Activated gamma-delta T cell (primary cell): ENCODE results near the gene QKI.
A peak's percentile ranks its signal among the peaks of the same experiment; 100 is the strongest.
"Not testable (repeated sequence)": the region's sequence is repeated elsewhere in the genome, so short reads cannot be mapped to it uniquely, and the experiment has no call there.

Experiments
- DNase-seq: peaks from one replicate; lab custom pipeline; 2025; lab: John Stamatoyannopoulos, UW

QKI gene

GRCh38 chr6:163414946-163415619 is 565 bp downstream of the QKI start:
- DNase-seq: peak; percentile 31

- DNase-seq: no peak
Observed at GRCh38 chr6:163415620-163416556, 1.4 kb downstream of the QKI start.

GRCh38 chr6:163416557-163417253 is 2.2 kb downstream of the QKI start:
- DNase-seq: no peak

GRCh38 chr6:163417595-163417994 is 3.1 kb downstream of the QKI start:
- DNase-seq: no peak

GRCh38 chr6:163418311-163419029 is 4.0 kb downstream of the QKI start:
- no peak for DNase-seq

- DNase-seq: no peak
Observed at GRCh38 chr6:163419413-163420288, 5.1 kb downstream of the QKI start.

GRCh38 chr6:163420289-163420614 is 5.7 kb downstream of the QKI start:
- no peak for DNase-seq

GRCh38 chr6:163422550-163422949 is 8.0 kb downstream of the QKI start:
- no peak for DNase-seq

GRCh38 chr6:163423696-163424095 is 9.2 kb downstream of the QKI start:
- no peak for DNase-seq

GRCh38 chr6:163427498-163428254 is 13.2 kb downstream of the QKI start:
- no peak for DNase-seq

GRCh38 chr6:163428373-163428772 is 13.9 kb downstream of the QKI start:
- DNase-seq: no peak

- no peak for DNase-seq
Observed at GRCh38 chr6:163429858-163430448, 15.4 kb downstream of the QKI start.

- no peak for DNase-seq
Observed at GRCh38 chr6:163432300-163432699, 17.8 kb downstream of the QKI start.

GRCh38 chr6:163433486-163433885 is 19.0 kb downstream of the QKI start:
- DNase-seq: not testable (repeated sequence)

GRCh38 chr6:163435023-163435422 is 20.5 kb downstream of the QKI start:
- DNase-seq: no peak

- no peak for DNase-seq
Observed at GRCh38 chr6:163436843-163437242, 22.3 kb downstream of the QKI start.

GRCh38 chr6:163437466-163437865 is 22.9 kb downstream of the QKI start:
- no peak for DNase-seq

GRCh38 chr6:163438298-163438939 is 23.9 kb downstream of the QKI start:
- DNase-seq: no peak

GRCh38 chr6:163438940-163439335 is 24.4 kb downstream of the QKI start:
- no peak for DNase-seq
